Measurements from ENCODE around the gene NOC4L.

The NOC4L gene

GRCh38 chr12:132157733-132158409 lies 13.6 kb downstream of the NOC4L start:
- H3K18ac ChIP-seq (ENCODE audit: low read length), result no peak overlapping the region
- H2BK120ac ChIP-seq (ENCODE audit: insufficient read depth, low read length, poor library complexity), result no peak overlapping the region
- H3K4me1 ChIP-seq (ENCODE audit: control insufficient read depth in 1 of 2, insufficient read depth in 2 of 2, low read length in 2 of 2), result no peaks in the 10 kb centered on the region
- 100% methylated on average over 5 of the region's 5 CpGs for whole genome bisulfite sequencing (ENCODE audit: extremely low coverage, insufficient coverage, insufficient read length)
- no peak overlapping the region for H2BK12ac ChIP-seq (ENCODE audit: low read length)
- no peak overlapping the region for H2BK5ac ChIP-seq (ENCODE audit: low read depth, low read length, poor library complexity)
- no peak overlapping the region for H4K12ac ChIP-seq (ENCODE audit: low read depth, low read length)
- no peak overlapping the region for H3K27ac ChIP-seq (ENCODE audit: low read depth, low read length)
- no peak for DNase-seq
- H3K36me3 ChIP-seq (ENCODE audit: control insufficient read depth in 1 of 2, insufficient read depth in 2 of 2, low read length in 2 of 2), result peaks cover 3 to 28% of the 10 kb centered on the region in 2 experiments
- peak overlapping the region; percentile 42 for H3K4me3 ChIP-seq (ENCODE audit: low read depth, low read length)
- no peak overlapping the region for H2AK5ac ChIP-seq (ENCODE audit: low read length)
- H2AFZ ChIP-seq (ENCODE audit: insufficient read depth, low read length, poor library complexity), result no peak overlapping the region
- peaks cover 28% of the 10 kb centered on the region for H3K9me3 ChIP-seq (ENCODE audit: insufficient read depth, low read depth, low read length)
- no peak overlapping the region for H4K8ac ChIP-seq (ENCODE audit: low read depth, low read length)
- H3K23ac ChIP-seq (ENCODE audit: low read length), result peak overlapping the region; percentile 99
- H3K4ac ChIP-seq (ENCODE audit: low read depth, low read length), result no peak overlapping the region
- no peaks in the 10 kb centered on the region for H3K79me2 ChIP-seq (ENCODE audit: control insufficient read depth, insufficient read depth, low read length, poor library complexity)
- H3K79me1 ChIP-seq (ENCODE audit: low read length), result no peaks in the 10 kb centered on the region
- no peak overlapping the region for H4K91ac ChIP-seq (ENCODE audit: low read depth, low read length)
- no peaks in the 10 kb centered on the region for H3K27me3 ChIP-seq (ENCODE audit: insufficient read depth, low read length)
- no peak overlapping the region for H3K4me2 ChIP-seq (ENCODE audit: low read length)
- no peak overlapping the region for H3K14ac ChIP-seq (ENCODE audit: low read length)
- no peak overlapping the region for H3K9ac ChIP-seq (ENCODE audit: low read length)

- H4K8ac ChIP-seq (ENCODE audit: low read depth, low read length), result no peak overlapping the region
- no peak overlapping the region for H2AK5ac ChIP-seq (ENCODE audit: low read length)
- DNase-seq, result no peak
- no peak overlapping the region for H2BK5ac ChIP-seq (ENCODE audit: low read depth, low read length, poor library complexity)
- no CpG with 5 or more reads among the region's 37 CpGs for WGBS (ENCODE audit: extremely low coverage, insufficient coverage, insufficient read length)
- H3K4me1 ChIP-seq (ENCODE audit: control insufficient read depth in 1 of 2, insufficient read depth in 2 of 2, low read length in 2 of 2), result no peaks in the 10 kb centered on the region
- H2AFZ ChIP-seq (ENCODE audit: insufficient read depth, low read length, poor library complexity), result no peak overlapping the region
- H2BK12ac ChIP-seq (ENCODE audit: low read length), result no peak overlapping the region
- H3K9ac ChIP-seq (ENCODE audit: low read length), result no peak overlapping the region
- no peaks in the 10 kb centered on the region for H3K79me2 ChIP-seq (ENCODE audit: control insufficient read depth, insufficient read depth, low read length, poor library complexity)
- H4K12ac ChIP-seq (ENCODE audit: low read depth, low read length), result no peak overlapping the region
- no peak overlapping the region for H3K23ac ChIP-seq (ENCODE audit: low read length)
- H3K79me1 ChIP-seq (ENCODE audit: low read length), result no peaks in the 10 kb centered on the region
- H3K4me3 ChIP-seq (ENCODE audit: low read depth, low read length), result no peak overlapping the region
- peaks cover 28% of the 10 kb centered on the region for H3K9me3 ChIP-seq (ENCODE audit: insufficient read depth, low read depth, low read length)
- no peak overlapping the region for H3K18ac ChIP-seq (ENCODE audit: low read length)
- H3K36me3 ChIP-seq (ENCODE audit: control insufficient read depth in 1 of 2, insufficient read depth in 2 of 2, low read length in 2 of 2), result peaks cover 3 to 28% of the 10 kb centered on the region in 2 experiments
- no peak overlapping the region for H3K4me2 ChIP-seq (ENCODE audit: low read length)
- no peak overlapping the region for H3K27ac ChIP-seq (ENCODE audit: low read depth, low read length)
- H3K27me3 ChIP-seq (ENCODE audit: insufficient read depth, low read length), result no peaks in the 10 kb centered on the region
- no peak overlapping the region for H3K4ac ChIP-seq (ENCODE audit: low read depth, low read length)
- no peak overlapping the region for H3K14ac ChIP-seq (ENCODE audit: low read length)
- no peak overlapping the region for H4K91ac ChIP-seq (ENCODE audit: low read depth, low read length)
- no peak overlapping the region for H2BK120ac ChIP-seq (ENCODE audit: insufficient read depth, low read length, poor library complexity)
Observed at GRCh38 chr12:132158677-132159554, 14.7 kb downstream of the NOC4L start.

GRCh38 chr12:132159555-132160003 lies 15.3 kb downstream of the NOC4L start:
- Histone ChIP-seq H3K14ac (ENCODE audit: low read length) (no peak overlapping the region), H3K4ac (ENCODE audit: low read depth, low read length) (no peak overlapping the region), H2AFZ (ENCODE audit: insufficient read depth, low read length, poor library complexity) (no peak overlapping the region), H4K8ac (ENCODE audit: low read depth, low read length) (no peak overlapping the region), H3K4me2 (ENCODE audit: low read length) (no peak overlapping the region), H4K12ac (ENCODE audit: low read depth, low read length) (no peak overlapping the region), H2AK5ac (ENCODE audit: low read length) (no peak overlapping the region), H3K23ac (ENCODE audit: low read length) (no peak overlapping the region), H3K4me3 (ENCODE audit: low read depth, low read length) (no peak overlapping the region), H3K18ac (ENCODE audit: low read length) (no peak overlapping the region), H3K79me1 (ENCODE audit: low read length) (no peaks in the 10 kb centered on the region), H4K91ac (ENCODE audit: low read depth, low read length) (no peak overlapping the region), H3K9ac (ENCODE audit: low read length) (no peak overlapping the region), H2BK12ac (ENCODE audit: low read length) (no peak overlapping the region), H3K4me1 (ENCODE audit: control insufficient read depth in 1 of 2, insufficient read depth in 2 of 2, low read length in 2 of 2) (no peaks in the 10 kb centered on the region), H3K9me3 (ENCODE audit: insufficient read depth, low read depth, low read length) (peaks cover 28% of the 10 kb centered on the region), H3K27ac (ENCODE audit: low read depth, low read length) (no peak overlapping the region), H2BK120ac (ENCODE audit: insufficient read depth, low read length, poor library complexity) (no peak overlapping the region), H2BK5ac (ENCODE audit: low read depth, low read length, poor library complexity) (no peak overlapping the region), H3K27me3 (ENCODE audit: insufficient read depth, low read length) (no peaks in the 10 kb centered on the region), H3K79me2 (ENCODE audit: control insufficient read depth, insufficient read depth, low read length, poor library complexity) (no peaks in the 10 kb centered on the region), H3K36me3 (ENCODE audit: control insufficient read depth in 1 of 2, insufficient read depth in 2 of 2, low read length in 2 of 2) (peaks cover 3 to 28% of the 10 kb centered on the region in 2 experiments)
- DNase-seq, result no peak
- WGBS (ENCODE audit: extremely low coverage, insufficient coverage, insufficient read length), result no CpG with 5 or more reads among the region's 14 CpGs

GRCh38 chr12:132160016-132160415 lies 15.8 kb downstream of the NOC4L start:
- H3K27me3 ChIP-seq (ENCODE audit: insufficient read depth, low read length), result no peaks in the 10 kb centered on the region
- no peak overlapping the region for H3K4me3 ChIP-seq (ENCODE audit: low read depth, low read length)
- H2BK12ac ChIP-seq (ENCODE audit: low read length), result no peak overlapping the region
- no peak overlapping the region for H4K12ac ChIP-seq (ENCODE audit: low read depth, low read length)
- no CpG with 5 or more reads among the region's 16 CpGs for WGBS (ENCODE audit: extremely low coverage, insufficient coverage, insufficient read length)
- no peak overlapping the region for H3K4ac ChIP-seq (ENCODE audit: low read depth, low read length)
- H2AK5ac ChIP-seq (ENCODE audit: low read length), result no peak overlapping the region
- no peak overlapping the region for H2BK120ac ChIP-seq (ENCODE audit: insufficient read depth, low read length, poor library complexity)
- H3K18ac ChIP-seq (ENCODE audit: low read length), result no peak overlapping the region
- DNase-seq, result no peak
- no peaks in the 10 kb centered on the region for H3K79me2 ChIP-seq (ENCODE audit: control insufficient read depth, insufficient read depth, low read length, poor library complexity)
- H3K36me3 ChIP-seq (ENCODE audit: control insufficient read depth in 1 of 2, insufficient read depth in 2 of 2, low read length in 2 of 2), result peaks cover 3 to 28% of the 10 kb centered on the region in 2 experiments
- no peak overlapping the region for H3K27ac ChIP-seq (ENCODE audit: low read depth, low read length)
- H3K79me1 ChIP-seq (ENCODE audit: low read length), result no peaks in the 10 kb centered on the region
- no peaks in the 10 kb centered on the region for H3K4me1 ChIP-seq (ENCODE audit: control insufficient read depth in 1 of 2, insufficient read depth in 2 of 2, low read length in 2 of 2)
- H2BK5ac ChIP-seq (ENCODE audit: low read depth, low read length, poor library complexity), result no peak overlapping the region
- H3K23ac ChIP-seq (ENCODE audit: low read length), result no peak overlapping the region
- no peak overlapping the region for H3K9ac ChIP-seq (ENCODE audit: low read length)
- peaks cover 28% of the 10 kb centered on the region for H3K9me3 ChIP-seq (ENCODE audit: insufficient read depth, low read depth, low read length)
- H4K8ac ChIP-seq (ENCODE audit: low read depth, low read length), result no peak overlapping the region
- no peak overlapping the region for H2AFZ ChIP-seq (ENCODE audit: insufficient read depth, low read length, poor library complexity)
- no peak overlapping the region for H3K4me2 ChIP-seq (ENCODE audit: low read length)
- no peak overlapping the region for H3K14ac ChIP-seq (ENCODE audit: low read length)
- H4K91ac ChIP-seq (ENCODE audit: low read depth, low read length), result no peak overlapping the region

Measured in trophoblast cell (in vitro differentiated cells and primary cell).